ENCODE data around the gene RBMS3.

DNA sequence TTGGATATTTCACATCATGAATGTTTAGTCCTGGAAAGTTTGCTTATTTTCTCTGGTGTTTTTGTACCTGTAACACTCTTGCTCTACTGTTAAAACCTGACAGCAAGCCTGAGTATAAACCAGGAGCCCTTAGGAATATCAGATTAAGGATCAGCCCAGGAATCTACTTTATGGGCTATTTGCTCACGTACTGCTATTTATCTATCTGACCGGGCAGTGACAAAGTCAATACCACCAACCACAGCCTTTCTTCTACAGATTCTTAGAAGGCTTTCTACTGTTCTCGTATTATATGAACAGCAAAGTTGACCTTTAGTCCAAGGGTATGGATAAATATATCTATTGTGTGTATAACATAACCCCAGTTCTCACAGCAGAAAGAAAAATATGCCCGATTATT lies 521.2 kb downstream of the RBMS3 start:
- TF ChIP-seq, protein P1, sequence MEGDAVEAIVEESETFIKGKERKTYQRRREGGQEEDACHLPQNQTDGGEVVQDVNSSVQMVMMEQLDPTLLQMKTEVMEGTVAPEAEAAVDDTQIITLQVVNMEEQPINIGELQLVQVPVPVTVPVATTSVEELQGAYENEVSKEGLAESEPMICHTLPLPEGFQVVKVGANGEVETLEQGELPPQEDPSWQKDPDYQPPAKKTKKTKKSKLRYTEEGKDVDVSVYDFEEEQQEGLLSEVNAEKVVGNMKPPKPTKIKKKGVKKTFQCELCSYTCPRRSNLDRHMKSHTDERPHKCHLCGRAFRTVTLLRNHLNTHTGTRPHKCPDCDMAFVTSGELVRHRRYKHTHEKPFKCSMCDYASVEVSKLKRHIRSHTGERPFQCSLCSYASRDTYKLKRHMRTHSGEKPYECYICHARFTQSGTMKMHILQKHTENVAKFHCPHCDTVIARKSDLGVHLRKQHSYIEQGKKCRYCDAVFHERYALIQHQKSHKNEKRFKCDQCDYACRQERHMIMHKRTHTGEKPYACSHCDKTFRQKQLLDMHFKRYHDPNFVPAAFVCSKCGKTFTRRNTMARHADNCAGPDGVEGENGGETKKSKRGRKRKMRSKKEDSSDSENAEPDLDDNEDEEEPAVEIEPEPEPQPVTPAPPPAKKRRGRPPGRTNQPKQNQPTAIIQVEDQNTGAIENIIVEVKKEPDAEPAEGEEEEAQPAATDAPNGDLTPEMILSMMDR (IDR thresholded peaks at IDR 0.05): no peak
- no peak for TF ChIP-seq POLR2A (IDR thresholded peaks at IDR 0.05)
